Cardiac muscle cell (in vitro differentiated cells and primary cell): ENCODE results near the gene PYGB. TPM values are rescaled to one million over a fixed set of nuclear protein-coding genes. Genes with fewer than 3 reads are reported as not detected.
"Not testable (repeated sequence)": the region's sequence is repeated elsewhere in the genome, so short reads cannot be mapped to it uniquely, and the experiment has no call there.

ENCODE experiments used
- DNase-seq, 2 donors: peaks; one replicate each; pipeline versions ENCODE4 v3.0.0 to v3.0.0-alpha.2; 2010 to 2017; ENCODE audit warnings: low read depth in 1 of 2, low spot score in 1 of 2
- H3K27ac ChIP-seq: fragments of 200-600 bp; sonication (generic); 2 replicates; pipeline ENCODE4 v1.5.1; 2016
- H3K27me3 ChIP-seq: fragments of 200-600 bp; sonication (generic); 2 replicates; pipeline ENCODE4 v1.6.0; 2016; ENCODE audit warnings: control low read depth
- H3K36me3 ChIP-seq: fragments of 200-600 bp; sonication (generic); 2 replicates; pipeline ENCODE4 v1.5.1; 2016; ENCODE audit warnings: control low read depth
- H3K4me1 ChIP-seq: fragments of 200-600 bp; sonication (generic); 2 replicates; pipeline ENCODE4 v1.8.1; 2017; ENCODE audit warnings: low read depth, mild to moderate bottlenecking, mixed run types
- H3K4me3 ChIP-seq: fragments of 200-600 bp; sonication (generic); 2 replicates; pipeline ENCODE4 v1.5.1; 2016; ENCODE audit warnings: mild to moderate bottlenecking
- H3K9me3 ChIP-seq: fragments of 200-600 bp; sonication (generic); 2 replicates; pipeline ENCODE4 v1.5.1; 2017; ENCODE audit warnings: low read depth, mild to moderate bottlenecking, control low read depth
- polyA plus RNA-seq: library from polyadenylated mRNA; unstranded; fragments of >200 nt; fragmentation: Nextera tagmentation; extraction: Ambion mirVana; gene quantifications from 2 replicates; pipeline ENCODE4 v1.2.1, GENCODE V29; 2016
- total RNA-seq: library from RNA; depleted of rRNA; stranded (reverse); fragments of >200 nt; gene quantifications from 2 replicates; pipeline ENCODE4 v1.2.3, GENCODE V29; 2016
- TF ChIP-seq, protein P1 (sequence below): IDR thresholded peaks from 2 replicates; pipeline ENCODE4 v1.5.1; 2012; ENCODE audit warnings: low read depth, mild to moderate bottlenecking, low read length

PYGB gene
- total and polyA plus RNA-seq, 2 experiments from 2014 or later: 192 to 243 TPM

DNA sequence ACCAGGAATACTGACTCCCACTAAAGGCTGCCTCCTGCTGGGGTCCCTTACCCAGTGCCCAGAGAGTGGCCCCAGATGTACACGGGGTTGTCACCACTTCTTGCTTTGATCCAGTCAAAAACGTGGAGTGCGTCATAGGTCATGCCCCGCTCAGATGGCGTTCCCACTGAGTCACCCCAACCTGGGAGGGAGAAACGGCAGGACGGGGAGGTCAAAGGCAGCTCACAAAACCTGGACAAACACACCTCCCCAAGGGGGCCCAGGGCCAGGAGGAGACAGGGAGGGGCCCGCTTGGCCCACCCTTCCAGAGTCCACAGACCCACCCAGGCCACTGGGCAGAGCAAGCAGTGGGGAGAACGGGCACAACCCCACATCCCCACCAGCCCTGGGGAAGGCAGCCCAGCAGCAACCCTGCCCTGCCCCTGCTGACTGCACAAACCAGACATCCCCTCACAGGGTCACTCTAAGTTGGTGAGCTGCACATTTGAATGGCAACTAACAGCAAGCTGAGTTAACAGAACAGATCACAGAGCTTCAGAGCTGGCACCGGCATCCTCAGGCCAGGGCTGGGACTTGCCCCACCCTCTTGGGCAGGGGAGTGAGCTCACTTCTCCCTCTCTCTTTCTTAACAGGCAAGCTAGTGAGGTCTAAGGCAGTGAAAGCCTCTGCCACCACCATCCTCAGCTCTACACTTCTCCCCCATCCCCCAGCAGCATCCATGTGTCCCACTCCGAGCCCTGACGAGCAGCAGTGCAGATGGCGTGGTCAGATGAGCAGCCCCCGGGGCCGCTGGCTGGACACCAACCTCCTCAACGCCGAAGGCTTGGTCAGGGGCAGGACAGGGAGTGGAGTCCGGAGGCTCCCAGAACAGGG, 61.7 kb downstream of the PYGB start:
- Histone ChIP-seq H3K27ac (peak overlapping the region; percentile 1), H3K4me1 (peaks cover 15% of the 10 kb centered on the region), H3K27me3 (no peaks in the 10 kb centered on the region), H3K36me3 (peaks cover 9% of the 10 kb centered on the region), H3K4me3 (no peak overlapping the region), H3K9me3 (no peaks in the 10 kb centered on the region)
- TF ChIP-seq, protein P1, sequence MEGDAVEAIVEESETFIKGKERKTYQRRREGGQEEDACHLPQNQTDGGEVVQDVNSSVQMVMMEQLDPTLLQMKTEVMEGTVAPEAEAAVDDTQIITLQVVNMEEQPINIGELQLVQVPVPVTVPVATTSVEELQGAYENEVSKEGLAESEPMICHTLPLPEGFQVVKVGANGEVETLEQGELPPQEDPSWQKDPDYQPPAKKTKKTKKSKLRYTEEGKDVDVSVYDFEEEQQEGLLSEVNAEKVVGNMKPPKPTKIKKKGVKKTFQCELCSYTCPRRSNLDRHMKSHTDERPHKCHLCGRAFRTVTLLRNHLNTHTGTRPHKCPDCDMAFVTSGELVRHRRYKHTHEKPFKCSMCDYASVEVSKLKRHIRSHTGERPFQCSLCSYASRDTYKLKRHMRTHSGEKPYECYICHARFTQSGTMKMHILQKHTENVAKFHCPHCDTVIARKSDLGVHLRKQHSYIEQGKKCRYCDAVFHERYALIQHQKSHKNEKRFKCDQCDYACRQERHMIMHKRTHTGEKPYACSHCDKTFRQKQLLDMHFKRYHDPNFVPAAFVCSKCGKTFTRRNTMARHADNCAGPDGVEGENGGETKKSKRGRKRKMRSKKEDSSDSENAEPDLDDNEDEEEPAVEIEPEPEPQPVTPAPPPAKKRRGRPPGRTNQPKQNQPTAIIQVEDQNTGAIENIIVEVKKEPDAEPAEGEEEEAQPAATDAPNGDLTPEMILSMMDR: no peak
- DNase-seq: peak in 1 of 2 donors; percentile 52

DNA sequence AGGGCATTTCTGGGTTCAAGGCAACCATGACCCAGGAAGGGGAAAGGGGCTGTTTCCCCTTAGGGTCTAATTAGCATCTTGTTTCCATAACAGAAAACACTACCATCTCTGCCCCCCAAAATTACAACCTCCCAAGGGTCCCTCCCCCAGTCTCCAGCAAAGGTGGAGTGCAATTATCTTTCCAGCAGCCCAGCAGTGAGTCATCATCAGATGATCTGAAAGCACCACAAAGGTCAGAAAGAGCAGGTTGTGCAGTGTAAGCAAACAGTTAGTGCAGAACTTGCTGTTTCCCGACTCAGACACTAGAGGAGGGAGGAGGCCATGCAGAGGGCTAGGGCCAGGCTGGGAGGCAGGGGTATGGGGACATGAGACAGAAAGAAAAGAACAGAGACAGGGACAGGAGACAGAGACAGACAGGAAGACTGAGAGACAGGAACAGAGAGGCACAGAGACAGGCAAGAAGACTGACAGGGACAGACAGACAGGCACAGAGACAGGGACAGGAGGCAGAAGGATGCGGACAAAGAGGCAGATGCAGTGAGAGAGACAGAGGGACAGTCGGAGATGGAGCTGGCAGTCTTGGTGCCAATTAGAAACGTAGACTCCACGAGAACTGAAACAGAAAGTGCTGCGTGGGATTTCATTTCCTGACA, 62.5 kb downstream of the PYGB start:
- Histone ChIP-seq H3K27ac (peak overlapping the region; percentile 53), H3K27me3 (no peaks in the 10 kb centered on the region), H3K36me3 (peaks cover 9% of the 10 kb centered on the region), H3K4me1 (peaks cover 15% of the 10 kb centered on the region), H3K9me3 (no peaks in the 10 kb centered on the region), H3K4me3 (no peak overlapping the region)
- TF ChIP-seq, protein P1: peak; percentile 64
- peak; percentile 47 to 67 for DNase-seq

DNA sequence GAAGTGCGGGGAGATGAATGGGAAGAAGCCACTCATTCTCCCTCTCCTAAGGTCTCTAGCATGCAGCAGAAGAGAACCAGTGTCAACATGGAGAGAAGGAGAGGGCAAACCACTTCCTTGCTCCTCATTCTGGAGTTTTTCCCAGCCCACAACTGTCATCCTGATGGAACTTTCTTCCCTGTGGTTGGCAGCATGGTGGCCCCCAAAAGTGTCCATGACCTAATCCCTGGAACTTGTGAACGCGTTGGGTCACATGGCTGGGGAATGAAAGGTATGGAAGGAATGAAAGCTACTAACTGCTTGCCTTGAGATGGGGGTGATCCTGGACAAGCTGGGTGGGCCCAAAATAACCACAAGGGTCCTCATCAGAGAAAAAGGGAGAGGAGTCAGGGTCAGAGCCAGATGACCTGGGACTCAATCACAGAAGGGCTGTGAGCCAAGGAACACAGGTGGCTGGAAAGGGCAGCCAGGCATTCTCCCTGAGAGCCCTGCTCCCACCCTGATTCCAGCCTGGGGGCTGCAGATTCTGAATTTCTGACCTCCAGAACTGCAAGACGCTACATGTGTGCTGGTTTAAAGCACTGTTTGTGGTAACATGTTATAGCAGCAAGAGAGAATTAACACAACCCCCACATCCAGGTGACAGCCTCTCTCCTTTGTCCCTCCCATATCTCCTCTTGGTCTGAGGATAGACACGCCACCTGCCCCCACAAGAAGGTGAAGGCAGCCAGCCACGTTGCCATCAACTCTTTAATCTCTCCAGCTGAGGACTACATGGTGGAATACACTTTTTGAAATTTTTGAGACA, 63.2 kb downstream of the PYGB start:
- H3K27me3 ChIP-seq: no peaks in the 10 kb centered on the region
- H3K9me3 ChIP-seq: no peaks in the 10 kb centered on the region
- peaks cover 9% of the 10 kb centered on the region for H3K36me3 ChIP-seq
- H3K4me3 ChIP-seq: no peak overlapping the region
- TF ChIP-seq, protein P1: no peak
- H3K4me1 ChIP-seq: peaks cover 15% of the 10 kb centered on the region
- H3K27ac ChIP-seq: peak overlapping the region; percentile 53
- peak; percentile 40 to 53 for DNase-seq

DNA sequence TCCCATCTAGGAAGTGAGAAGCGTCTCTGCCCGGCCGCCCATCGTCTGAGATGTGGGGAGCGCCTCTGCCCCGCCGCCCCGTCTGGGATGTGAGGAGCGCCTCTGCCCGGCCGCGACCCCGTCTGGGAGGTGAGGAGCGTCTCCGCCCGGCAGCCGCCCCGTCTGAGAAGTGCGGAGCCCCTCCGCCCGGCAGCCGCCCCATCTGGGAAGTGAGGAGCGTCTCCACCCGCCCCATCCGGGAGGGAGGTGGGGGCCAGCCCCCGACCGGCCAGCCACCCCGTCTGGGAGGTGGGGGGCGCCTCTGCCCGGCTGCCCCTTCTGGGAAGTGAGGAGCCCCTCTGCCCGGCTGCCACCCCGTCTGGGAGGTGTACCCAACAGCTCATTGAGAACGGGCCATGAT, 64.8 kb downstream of the PYGB start:
- peaks cover 15% of the 10 kb centered on the region for H3K4me1 ChIP-seq
- not testable (repeated sequence) for H3K36me3 ChIP-seq, H3K9me3 ChIP-seq, H3K4me3 ChIP-seq, H3K27me3 ChIP-seq, DNase-seq, H3K27ac ChIP-seq

- H3K4me1 ChIP-seq: peaks cover 17% of the 10 kb centered on the region
- H3K36me3 ChIP-seq: no peaks in the 10 kb centered on the region
- TF ChIP-seq, protein P1: no peak
- no peak overlapping the region for H3K4me3 ChIP-seq
- no peak for DNase-seq
- H3K9me3 ChIP-seq: no peaks in the 10 kb centered on the region
- H3K27ac ChIP-seq: no peak overlapping the region
- no peaks in the 10 kb centered on the region for H3K27me3 ChIP-seq
Measured at GRCh38 chr20:25313593-25313992, 65.7 kb downstream of the PYGB start.
